Endothelial cell of umbilical vein (primary cell): ENCODE results near the gene GRIA1. TPM values are rescaled to one million over a fixed set of nuclear protein-coding genes. Genes with fewer than 3 reads are reported as not detected.

ENCODE experiments used
- BruUV-seq: library from RNA; stranded (reverse); fragments of 400-500 nt; replicated peaks from 2 replicates; lab custom pipeline; 2021; lab: Mats Ljungman, UMichigan
- CTCF ChIA-PET: fragments of 300-600, 350-600 bp; sonication (Branson Sonifier 250); formaldehyde crosslinking; loops from one replicate; lab custom pipeline; 2021; ENCODE audit warnings: antibody characterized with exemption, inconsistent platforms; lab: Charles Lee
- POLR2A ChIA-PET: fragments of 300-600, 350-600 bp; sonication (Branson Sonifier 250); formaldehyde crosslinking; loops from one replicate; lab custom pipeline; 2021; ENCODE audit warnings: antibody characterized with exemption, inconsistent platforms; lab: Charles Lee
- DNase-seq: peaks from one replicate; pipeline ENCODE4 v3.0.0-alpha.2; 2011; ENCODE audit warnings: low read depth, low spot score
- FAIRE-seq: peaks from 2 replicates; lab custom pipeline; 2011; peaks lifted over from hg19 to GRCh38; lab: Jason Lieb, UNC
- H2AFZ ChIP-seq: 2 replicates; pipeline ENCODE4 v1.6.0; 2012; ENCODE audit warnings: low read depth, low read length, control low read depth, inconsistent platforms
- H3K27ac ChIP-seq: 2 replicates; pipeline ENCODE4 v1.5.1; 2011; ENCODE audit warnings: low read depth, mild to moderate bottlenecking, control low read depth, low read length, moderate library complexity; ENCODE audit not compliant: insufficient read depth
- H3K27me3 ChIP-seq, 2 experiments: 2 replicates each; pipeline versions ENCODE4 v1.6.0 to v1.6.1; 2011; ENCODE audit warnings: low read length in 2 of 2, mixed read lengths in 1 of 2; ENCODE audit not compliant: control insufficient read depth in 2 of 2, insufficient read depth in 2 of 2
- H3K36me3 ChIP-seq, 2 experiments: 2 replicates in 1 of 2; 3 replicates in 1 of 2; pipeline ENCODE4 v1.5.1; 2011; ENCODE audit warnings: low read length in 2 of 2, mild to moderate bottlenecking in 1 of 2, moderate library complexity in 1 of 2; ENCODE audit not compliant: control insufficient read depth in 2 of 2, insufficient read depth in 2 of 2; ENCODE audit errors: extremely low read depth in 1 of 2
- H3K4me1 ChIP-seq: 3 replicates; pipeline ENCODE4 v1.5.1; 2011; ENCODE audit warnings: mild to moderate bottlenecking, low read length; ENCODE audit not compliant: control insufficient read depth, insufficient read depth; ENCODE audit errors: extremely low read depth
- H3K4me2 ChIP-seq: 2 replicates; pipeline ENCODE4 v1.6.1; 2011; ENCODE audit warnings: low read length, control low read depth, mixed read lengths; ENCODE audit not compliant: insufficient read depth
- H3K4me3 ChIP-seq, 3 experiments: fragments of 200-600 bp in 1 of 3; sonication (generic), shearing (Covaris generic) in 1 of 3; replicated peaks in 1 of 3; 2 replicates each; pipeline ENCODE4 v1.5.1; 2011 to 2016; ENCODE audit warnings: control low read depth in 3 of 3, low read length in 3 of 3, mild to moderate bottlenecking in 2 of 3, inconsistent platforms in 1 of 3, low read depth in 1 of 3, moderate library complexity in 1 of 3; ENCODE audit not compliant: insufficient read depth in 1 of 3
- H3K79me2 ChIP-seq: 2 replicates; pipeline ENCODE4 v1.6.0; 2012; ENCODE audit warnings: low read length, inconsistent platforms; ENCODE audit not compliant: control insufficient read depth, insufficient read depth
- H3K9ac ChIP-seq: replicated peaks from 2 replicates; pipeline ENCODE3; 2011; ENCODE audit warnings: low read length, control low read depth; ENCODE audit not compliant: insufficient read depth; ENCODE audit errors: extremely low read depth
- H3K9me1 ChIP-seq: replicated peaks from 3 replicates; pipeline ENCODE4 v1.6.0; 2011; ENCODE audit warnings: mild to moderate bottlenecking, low read length; ENCODE audit not compliant: control insufficient read depth, insufficient read depth; ENCODE audit errors: extremely low read depth
- H3K9me3 ChIP-seq: replicated peaks from 2 replicates; pipeline ENCODE4 v1.5.1; 2012; ENCODE audit warnings: low read length, inconsistent platforms; ENCODE audit not compliant: control insufficient read depth, insufficient read depth
- H4K20me1 ChIP-seq: replicated peaks from 2 replicates; pipeline ENCODE3; 2011; ENCODE audit warnings: mild to moderate bottlenecking, low read length; ENCODE audit not compliant: control insufficient read depth, insufficient read depth; ENCODE audit errors: extremely low read depth
- EZH2 ChIP-seq: IDR thresholded peaks from 2 replicates; pipeline ENCODE4 v1.6.1; 2012; ENCODE audit warnings: borderline replicate concordance, low read depth, mild to moderate bottlenecking, moderate library complexity, low read length, inconsistent platforms; ENCODE audit not compliant: severe bottlenecking
- FOS ChIP-seq: IDR thresholded peaks from 2 replicates; pipeline ENCODE4 v1.6.1; 2011; ENCODE audit warnings: mild to moderate bottlenecking, low read length, moderate library complexity, borderline replicate concordance; ENCODE audit not compliant: insufficient read depth
- GATA2 ChIP-seq: IDR thresholded peaks from 2 replicates; pipeline ENCODE4 v1.7.0; 2011; ENCODE audit warnings: low read depth, mild to moderate bottlenecking, moderate library complexity, mixed read lengths, low read length; ENCODE audit not compliant: insufficient read length, insufficient read depth
- JUN ChIP-seq: IDR thresholded peaks from 2 replicates; pipeline ENCODE4 v1.6.1; 2011; ENCODE audit warnings: borderline replicate concordance, low read depth; ENCODE audit not compliant: insufficient read length, insufficient read depth
- MYC ChIP-seq: IDR thresholded peaks from one replicate; pipeline ENCODE4 v1.6.1; 2011; ENCODE audit warnings: mild to moderate bottlenecking, low read depth, low read length
- POLR2A ChIP-seq: IDR thresholded peaks from 2 replicates; pipeline ENCODE4 v1.6.1; 2012; ENCODE audit warnings: low read depth, mild to moderate bottlenecking, control low read depth, low read length
- POLR2AphosphoS5 ChIP-seq: IDR thresholded peaks from 2 replicates; pipeline ENCODE4 v1.6.1; 2012; ENCODE audit warnings: low read depth, mild to moderate bottlenecking, control low read depth, low read length, moderate library complexity; ENCODE audit not compliant: insufficient read depth
- dilution Hi-C: fragments of 300-500 bp; cut with MboI; formaldehyde crosslinking; loops from one replicate; pipeline ENCODE4 v1.15.0; 2019; ENCODE audit warnings: low sequenced_read_pairs; ENCODE audit not compliant: extremely low pct_ligation_motif_present
- intact Hi-C: fragments of 100-400 bp; cut with micrococcal nuclease; formaldehyde crosslinking; loops from one replicate; pipeline ENCODE4 v1.10.0; 2022
- polyA plus RNA-seq, 4 experiments: library from polyadenylated mRNA; depleted of rRNA in 3 of 4; stranded (reverse) in 3 of 4; unstranded in 1 of 4; fragments of >200 nt; gene quantifications; 2 replicates each; pipeline versions ENCODE4 v1.2.1 to v1.2.3, GENCODE V29; 2011 to 2012; ENCODE audit warnings: missing spikeins in 1 of 4
- total RNA-seq: library from RNA; stranded (reverse); gene quantifications from 2 replicates; pipeline ENCODE4 v1.2.3, GENCODE V29; 2021
- TF ChIP-seq, protein P1 (sequence below), 2 donors: IDR thresholded peaks; 1 replicate in 1 of 2; 2 replicates in 1 of 2; pipeline ENCODE4 v1.5.1; 2011; ENCODE audit warnings: low read length in 2 of 2, mild to moderate bottlenecking in 2 of 2, moderate library complexity in 2 of 2, control low read depth in 1 of 2, inconsistent platforms in 1 of 2, low read depth in 1 of 2; ENCODE audit not compliant: insufficient read depth in 1 of 2; ENCODE audit errors: extremely low read depth in 1 of 2
- TF ChIP-seq, protein P2 (sequence below): IDR thresholded peaks from 2 replicates; pipeline ENCODE4 v1.6.1; 2011; ENCODE audit not compliant: insufficient read depth, insufficient read length

The GRIA1 gene
- total and polyA plus RNA-seq, 2 donors (not counting 3 experiments of a cell fraction or from before 2014, with no cell fraction given) = not detected

DNA sequence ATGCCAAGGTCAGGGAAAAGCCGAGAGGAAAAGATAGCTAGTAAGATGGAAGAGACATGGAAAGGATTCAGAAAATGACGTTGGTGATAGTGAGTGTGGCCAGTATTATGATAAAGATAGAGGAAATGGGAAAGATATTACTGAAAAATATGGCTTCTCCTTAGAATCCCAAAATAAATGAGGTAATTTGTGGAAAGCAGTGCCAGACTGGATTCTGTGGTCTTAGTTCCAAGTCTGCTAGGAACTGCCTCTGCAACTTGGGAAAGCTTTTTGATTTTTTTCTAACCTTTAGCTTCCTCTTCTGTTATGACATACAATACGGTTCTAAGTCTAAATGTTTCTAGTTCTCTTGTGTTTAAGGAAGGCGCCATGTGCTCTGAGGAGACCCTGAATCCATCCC is 54.2 kb downstream of the GRIA1 start:
- Histone ChIP-seq H3K27ac (no peak overlapping the region), H2AFZ (no peak overlapping the region), H3K27me3 (no peaks in the 10 kb centered on the region), H3K9ac (no peak overlapping the region), H3K36me3 (no peaks in the 10 kb centered on the region), H3K4me2 (no peak overlapping the region), H3K79me2 (no peaks in the 10 kb centered on the region), H3K4me3 (no peak overlapping the region), H3K9me3 (no peaks in the 10 kb centered on the region), H3K9me1 (no peaks in the 10 kb centered on the region), H3K4me1 (no peaks in the 10 kb centered on the region), H4K20me1 (no peaks in the 10 kb centered on the region)
- intact Hi-C loops = no loop called here
- BruUV-seq = no TSS peak
- TF ChIP-seq EZH2 = no peak
- no peak for TF ChIP-seq MYC
- no peak for TF ChIP-seq JUN
- TF ChIP-seq, protein P1, sequence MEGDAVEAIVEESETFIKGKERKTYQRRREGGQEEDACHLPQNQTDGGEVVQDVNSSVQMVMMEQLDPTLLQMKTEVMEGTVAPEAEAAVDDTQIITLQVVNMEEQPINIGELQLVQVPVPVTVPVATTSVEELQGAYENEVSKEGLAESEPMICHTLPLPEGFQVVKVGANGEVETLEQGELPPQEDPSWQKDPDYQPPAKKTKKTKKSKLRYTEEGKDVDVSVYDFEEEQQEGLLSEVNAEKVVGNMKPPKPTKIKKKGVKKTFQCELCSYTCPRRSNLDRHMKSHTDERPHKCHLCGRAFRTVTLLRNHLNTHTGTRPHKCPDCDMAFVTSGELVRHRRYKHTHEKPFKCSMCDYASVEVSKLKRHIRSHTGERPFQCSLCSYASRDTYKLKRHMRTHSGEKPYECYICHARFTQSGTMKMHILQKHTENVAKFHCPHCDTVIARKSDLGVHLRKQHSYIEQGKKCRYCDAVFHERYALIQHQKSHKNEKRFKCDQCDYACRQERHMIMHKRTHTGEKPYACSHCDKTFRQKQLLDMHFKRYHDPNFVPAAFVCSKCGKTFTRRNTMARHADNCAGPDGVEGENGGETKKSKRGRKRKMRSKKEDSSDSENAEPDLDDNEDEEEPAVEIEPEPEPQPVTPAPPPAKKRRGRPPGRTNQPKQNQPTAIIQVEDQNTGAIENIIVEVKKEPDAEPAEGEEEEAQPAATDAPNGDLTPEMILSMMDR (IDR thresholded peaks at IDR 0.05; ENCODE audit: extremely low read depth in 1 of 2, insufficient read depth in 1 of 2, low read depth in 1 of 2, low read length in 2 of 2) = no peak
- no peak for TF ChIP-seq POLR2AphosphoS5
- TF ChIP-seq FOS = no peak
- TF ChIP-seq, protein P2, sequence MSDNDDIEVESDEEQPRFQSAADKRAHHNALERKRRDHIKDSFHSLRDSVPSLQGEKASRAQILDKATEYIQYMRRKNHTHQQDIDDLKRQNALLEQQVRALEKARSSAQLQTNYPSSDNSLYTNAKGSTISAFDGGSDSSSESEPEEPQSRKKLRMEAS = no peak
- TF ChIP-seq GATA2 = no peak
- TF ChIP-seq POLR2A = no peak
- DNase-seq (no peak), FAIRE-seq (no peak)
- POLR2A ChIA-PET = no interaction called here
- dilution Hi-C loops = no loop called here
- CTCF ChIA-PET = interaction anchor here (1.2 kb wide), 1 partner anchor 84 kb away, joined by 3 read pairs; no protein-coding TSS in a partner anchor
